Naive B cell (primary cell): Measurements from ENCODE around the gene PTPRN. TPM values are rescaled to one million over a fixed set of nuclear protein-coding genes. Genes with fewer than 3 reads are reported as not detected.
"Not testable (repeated sequence)": the region's sequence is repeated elsewhere in the genome, so short reads cannot be mapped to it uniquely, and the experiment has no call there.

ENCODE experiments used
- ATAC-seq, 2 donors: fragments of 150-1000 bp; cut with Tn5 transposase; 2 replicates each; pipeline ENCODE4 v1.10.0; 2021; ENCODE audit warnings: low read depth in 2 of 2, mild to moderate bottlenecking in 2 of 2, moderate library complexity in 2 of 2
- DNase-seq: peaks from one replicate; pipeline ENCODE4 v3.0.0; 2022
- H3K27ac Mint-ChIP-seq, 6 donors: one replicate each; pipeline ENCODE4 v1.8.0; 2020 to 2022; ENCODE audit warnings: mild to moderate bottlenecking in 6 of 6, mixed read lengths in 6 of 6, moderate library complexity in 5 of 6, inconsistent platforms in 2 of 6
- H3K27me3 Mint-ChIP-seq, 3 donors: one replicate each; pipeline ENCODE4 v1.8.0; 2021 to 2022; ENCODE audit warnings: mixed read lengths in 3 of 3, mild to moderate bottlenecking in 1 of 3
- H3K36me3 Mint-ChIP-seq, 2 donors: one replicate each; pipeline ENCODE4 v1.8.0; 2020 to 2022; ENCODE audit warnings: mixed read lengths in 2 of 2, inconsistent platforms in 1 of 2, mild to moderate bottlenecking in 1 of 2
- H3K4me1 Mint-ChIP-seq, 3 donors: one replicate each; pipeline ENCODE4 v1.8.0; 2020 to 2022; ENCODE audit warnings: mixed read lengths in 3 of 3, inconsistent platforms in 1 of 3, mild to moderate bottlenecking in 1 of 3, moderate library complexity in 1 of 3
- H3K4me3 Mint-ChIP-seq, 8 donors: one replicate each; pipeline ENCODE4 v1.8.0; 2020 to 2022; ENCODE audit warnings: mild to moderate bottlenecking in 8 of 8, mixed read lengths in 8 of 8, moderate library complexity in 8 of 8, inconsistent platforms in 2 of 8
- H3K9me3 Mint-ChIP-seq, 7 donors: one replicate each; pipeline ENCODE4 v1.8.0; 2020 to 2022; ENCODE audit warnings: mixed read lengths in 7 of 7, mild to moderate bottlenecking in 5 of 7, inconsistent platforms in 2 of 7, moderate library complexity in 1 of 7
- polyA plus RNA-seq, 6 donors: library from polyadenylated mRNA; unstranded; fragments of 300-500 nt; fragmentation: Illumina TruSeq; gene quantifications; one replicate each; pipeline ENCODE4 v1.2.3, GENCODE V29; 2021; ENCODE audit warnings: low read depth in 6 of 6

PTPRN gene
- polyA plus RNA-seq, 6 donors from 2014 or later: 0.29 to 0.80 (median 0.59) TPM; not detected in 2

GRCh38 chr2:219331560-219332213 is 22.5 kb upstream of the PTPRN start:
- no peak for DNase-seq
- no peak for ATAC-seq
- no peak overlapping the region for H3K4me3 Mint-ChIP-seq
- no peaks in the 10 kb centered on the region for H3K4me1 Mint-ChIP-seq
- no peak overlapping the region for H3K27ac Mint-ChIP-seq
- peaks cover 7 to 28% (median 17%) of the 10 kb centered on the region in 7 donors for H3K9me3 Mint-ChIP-seq
- peaks cover 70 to 88% (median 85%) of the 10 kb centered on the region in 3 donors for H3K27me3 Mint-ChIP-seq
- peaks cover 16 to 24% of the 10 kb centered on the region in 2 donors for H3K36me3 Mint-ChIP-seq

GRCh38 chr2:219327719-219328118 is 18.5 kb upstream of the PTPRN start:
- H3K27me3 Mint-ChIP-seq: peaks cover 66 to 84% (median 79%) of the 10 kb centered on the region in 3 donors

GRCh38 chr2:219325657-219326315 is 16.6 kb upstream of the PTPRN start:
- ATAC-seq (no peak), DNase-seq (no peak)
- Mint-ChIP-seq H3K36me3 (no peaks in the 10 kb centered on the region), H3K27ac (no peak overlapping the region), H3K4me1 (peaks cover 0 to 7% (median 0%) of the 10 kb centered on the region in 3 donors), H3K4me3 (no peak overlapping the region), H3K9me3 (peaks cover 0 to 1% (median 0%) of the 10 kb centered on the region in 7 donors), H3K27me3 (peaks cover 57 to 78% (median 73%) of the 10 kb centered on the region in 3 donors)

More at GRCh38 chr2:219327719-219328118, 18.5 kb upstream of the PTPRN start:
- no peak overlapping the region for H3K27ac Mint-ChIP-seq
- no peak for ATAC-seq
- DNase-seq: no peak
- H3K36me3 Mint-ChIP-seq: peaks cover 5 to 8% of the 10 kb centered on the region in 2 donors
- no peak overlapping the region for H3K4me3 Mint-ChIP-seq
- H3K9me3 Mint-ChIP-seq: peaks cover 0 to 5% (median 4%) of the 10 kb centered on the region in 7 donors
- no peaks in the 10 kb centered on the region for H3K4me1 Mint-ChIP-seq

GRCh38 chr2:219325136-219325535 is 15.9 kb upstream of the PTPRN start:
- Mint-ChIP-seq H3K9me3 (peaks cover 0 to 1% (median 0%) of the 10 kb centered on the region in 7 donors), H3K4me3 (no peak overlapping the region), H3K4me1 (peaks cover 0 to 7% (median 0%) of the 10 kb centered on the region in 3 donors), H3K27me3 (peaks cover 52 to 72% (median 67%) of the 10 kb centered on the region in 3 donors), H3K36me3 (no peaks in the 10 kb centered on the region), H3K27ac (no peak overlapping the region)
- ATAC-seq (no peak), DNase-seq (no peak)

GRCh38 chr2:219323434-219323833 is 14.2 kb upstream of the PTPRN start:
- Mint-ChIP-seq H3K27ac (no peak overlapping the region), H3K9me3 (peaks cover 0 to 1% (median 0%) of the 10 kb centered on the region in 7 donors), H3K27me3 (peaks cover 35 to 68% (median 56%) of the 10 kb centered on the region in 3 donors), H3K4me1 (peaks cover 0 to 7% (median 0%) of the 10 kb centered on the region in 3 donors), H3K36me3 (no peaks in the 10 kb centered on the region), H3K4me3 (no peak overlapping the region)
- ATAC-seq: no peak
- DNase-seq: no peak

- Mint-ChIP-seq H3K9me3 (peaks cover 0 to 11% (median 3%) of the 10 kb centered on the region in 7 donors), H3K4me1 (no peaks in the 10 kb centered on the region), H3K27ac (no peak overlapping the region), H3K4me3 (no peak overlapping the region), H3K36me3 (peaks cover 0 to 5% of the 10 kb centered on the region in 2 donors), H3K27me3 (peaks cover 26 to 34% (median 32%) of the 10 kb centered on the region in 3 donors)
- no peak for ATAC-seq
- DNase-seq: no peak
Observed at GRCh38 chr2:219314804-219315468, 5.7 kb upstream of the PTPRN start.

- H3K27ac Mint-ChIP-seq, DNase-seq, H3K4me1 Mint-ChIP-seq, ATAC-seq, H3K4me3 Mint-ChIP-seq, H3K36me3 Mint-ChIP-seq: not testable (repeated sequence)
- Mint-ChIP-seq H3K9me3 (peaks cover 0 to 11% (median 3%) of the 10 kb centered on the region in 7 donors), H3K27me3 (peaks cover 34 to 49% (median 47%) of the 10 kb centered on the region in 3 donors)
Observed at GRCh38 chr2:219312683-219313263, 3.6 kb upstream of the PTPRN start.

GRCh38 chr2:219308142-219309101 is 779 bp downstream of the PTPRN start:
- H3K9me3 Mint-ChIP-seq: peaks cover 0 to 7% (median 3%) of the 10 kb centered on the region in 7 donors
- H3K4me1 Mint-ChIP-seq: peaks cover 0 to 3% (median 0%) of the 10 kb centered on the region in 3 donors
- DNase-seq: peak; percentile 47
- H3K36me3 Mint-ChIP-seq: peaks cover 0 to 5% of the 10 kb centered on the region in 2 donors
- peak overlapping the region in 1 of 6 donors; percentile 27 for H3K27ac Mint-ChIP-seq
- H3K4me3 Mint-ChIP-seq: peak overlapping the region in 2 of 8 donors; percentile 39 to 57
- H3K27me3 Mint-ChIP-seq: peaks cover 56 to 84% (median 72%) of the 10 kb centered on the region in 3 donors
- ATAC-seq: peak; percentile 71 to 72

- Mint-ChIP-seq H3K4me3 (no peak overlapping the region), H3K9me3 (peaks cover 0 to 5% (median 0%) of the 10 kb centered on the region in 7 donors), H3K36me3 (peaks cover 0 to 5% of the 10 kb centered on the region in 2 donors), H3K27ac (no peak overlapping the region), H3K4me1 (peaks cover 0 to 3% (median 0%) of the 10 kb centered on the region in 3 donors), H3K27me3 (peaks cover 65 to 91% (median 78%) of the 10 kb centered on the region in 3 donors)
- DNase-seq (no peak), ATAC-seq (no peak)
Observed at GRCh38 chr2:219306047-219306446, 3.2 kb downstream of the PTPRN start.

GRCh38 chr2:219304223-219304622 is 5.0 kb downstream of the PTPRN start:
- no peak overlapping the region for H3K4me3 Mint-ChIP-seq
- peaks cover 62 to 85% (median 74%) of the 10 kb centered on the region in 3 donors for H3K27me3 Mint-ChIP-seq
- H3K36me3 Mint-ChIP-seq: no peaks in the 10 kb centered on the region
- peaks cover 0 to 3% (median 0%) of the 10 kb centered on the region in 3 donors for H3K4me1 Mint-ChIP-seq
- no peak overlapping the region for H3K27ac Mint-ChIP-seq
- peaks cover 0 to 4% (median 0%) of the 10 kb centered on the region in 7 donors for H3K9me3 Mint-ChIP-seq
- DNase-seq (no peak), ATAC-seq (no peak)

GRCh38 chr2:219302412-219302968 is 6.7 kb downstream of the PTPRN start:
- Mint-ChIP-seq H3K27me3 (peaks cover 56 to 76% (median 62%) of the 10 kb centered on the region in 3 donors), H3K27ac (peak overlapping the region in 1 of 6 donors; percentile 47), H3K4me1 (peaks cover 0 to 9% (median 0%) of the 10 kb centered on the region in 3 donors), H3K4me3 (no peak overlapping the region), H3K9me3 (peaks cover 0 to 4% (median 0%) of the 10 kb centered on the region in 7 donors), H3K36me3 (no peaks in the 10 kb centered on the region)
- no peak for ATAC-seq
- DNase-seq: no peak

GRCh38 chr2:219300022-219300421 is 9.2 kb downstream of the PTPRN start:
- no peak for DNase-seq
- Mint-ChIP-seq H3K4me3 (no peak overlapping the region), H3K9me3 (peaks cover 0 to 1% (median 0%) of the 10 kb centered on the region in 7 donors), H3K4me1 (peaks cover 0 to 11% (median 3%) of the 10 kb centered on the region in 3 donors), H3K27me3 (peaks cover 37 to 51% (median 39%) of the 10 kb centered on the region in 3 donors), H3K27ac (no peak overlapping the region), H3K36me3 (no peaks in the 10 kb centered on the region)
- no peak for ATAC-seq
